HEK293 (cell line): ENCODE measurements around the gene C1orf94.

Experiments
- CTCF ChIA-PET: fragments of 350-600 bp; formaldehyde crosslinking; extraction: SDS; loops from one replicate; lab custom pipeline; 2021; ENCODE audit warnings: antibody characterized with exemption; lab: Yijun Ruan, JAX
- POLR2A ChIA-PET: fragments of 300-600 bp; formaldehyde crosslinking; extraction: SDS; loops from one replicate; lab custom pipeline; 2020; ENCODE audit warnings: antibody characterized with exemption, inconsistent platforms; lab: Yijun Ruan, JAX
- H3K27ac ChIP-seq: fragments of 200-500 bp; sonication (Bioruptor generic); 2 replicates; pipeline ENCODE4 v1.5.1; 2014; ENCODE audit warnings: low read depth, low read length, control low read depth, inconsistent platforms; ENCODE audit errors: extremely low read depth
- H3K36me3 ChIP-seq, 2 experiments: fragments of 200-500 bp in 1 of 2; sonication (Bioruptor generic) in 1 of 2; 1 replicate in 1 of 2; 2 replicates in 1 of 2; pipeline ENCODE4 v1.5.1; 2014 to 2017; ENCODE audit warnings: inconsistent platforms in 2 of 2, low read length in 2 of 2; ENCODE audit not compliant: control insufficient read depth in 2 of 2, insufficient read depth in 1 of 2
- H3K4me1 ChIP-seq: fragments of 200-500 bp; sonication (Bioruptor generic); 2 replicates; pipeline ENCODE4 v1.5.1; 2014; ENCODE audit warnings: mild to moderate bottlenecking, low read length, inconsistent platforms; ENCODE audit not compliant: control insufficient read depth, insufficient read depth
- H3K4me3 ChIP-seq: 2 replicates; pipeline ENCODE4 v1.5.1; 2011; ENCODE audit warnings: low read depth, mild to moderate bottlenecking, control low read depth, low read length, moderate library complexity
- H3K9me3 ChIP-seq: fragments of 200-500 bp; sonication (Bioruptor generic); 2 replicates; pipeline ENCODE4 v1.5.1; 2014; ENCODE audit warnings: low read depth, low read length, inconsistent platforms; ENCODE audit not compliant: control insufficient read depth, insufficient read depth
- FEZF1 ChIP-seq: fragments of 450-650 bp; formaldehyde crosslinking; IDR thresholded peaks from 2 replicates; pipeline ENCODE4 v1.5.1; 2016; ENCODE audit warnings: missing biosample characterization, missing genetic modification characterization
- GLIS2 ChIP-seq: fragments of 450-650 bp; formaldehyde crosslinking; IDR thresholded peaks from 2 replicates; pipeline ENCODE4 v1.5.1; 2016; ENCODE audit warnings: missing biosample characterization, missing genetic modification characterization
- HOXC10 ChIP-seq: sonication (generic); formaldehyde crosslinking; IDR thresholded peaks from 2 replicates; pipeline ENCODE4 v1.8.1; 2023; ENCODE audit warnings: mild to moderate bottlenecking, missing genetic modification reagents
- KLF10 ChIP-seq: fragments of 450-650 bp; IDR thresholded peaks from 2 replicates; pipeline ENCODE4 v1.5.1; 2018; ENCODE audit warnings: missing biosample characterization, mild to moderate bottlenecking, missing genetic modification characterization
- KLF7 ChIP-seq: fragments of 450-650 bp; formaldehyde crosslinking; IDR thresholded peaks from 2 replicates; pipeline ENCODE4 v1.5.1; 2016; ENCODE audit warnings: missing biosample characterization, missing genetic modification characterization, borderline replicate concordance
- MEIS1 ChIP-seq: sonication (generic); formaldehyde crosslinking; IDR thresholded peaks from 2 replicates; pipeline ENCODE4 v1.8.1; 2022; ENCODE audit warnings: missing genetic modification reagents, mild to moderate bottlenecking, borderline replicate concordance
- MZF1 ChIP-seq: fragments of 450-650 bp; formaldehyde crosslinking; IDR thresholded peaks from 2 replicates; pipeline ENCODE4 v1.5.1; 2017; ENCODE audit warnings: missing biosample characterization, missing genetic modification characterization, borderline replicate concordance
- PATZ1 ChIP-seq: fragments of 450-650 bp; formaldehyde crosslinking; IDR thresholded peaks from 2 replicates; pipeline ENCODE4 v1.5.1; 2016; ENCODE audit warnings: missing biosample characterization, missing genetic modification characterization
- PRDM2 ChIP-seq: fragments of 450-650 bp; formaldehyde crosslinking; IDR thresholded peaks from 2 replicates; pipeline ENCODE4 v1.5.1; 2016; ENCODE audit warnings: missing biosample characterization, missing genetic modification characterization, borderline replicate concordance
- SCRT2 ChIP-seq: fragments of 450-650 bp; formaldehyde crosslinking; IDR thresholded peaks from 2 replicates; pipeline ENCODE4 v1.5.1; 2016; ENCODE audit warnings: missing biosample characterization, missing genetic modification characterization
- SP2 ChIP-seq: fragments of 450-650 bp; formaldehyde crosslinking; IDR thresholded peaks from 2 replicates; pipeline ENCODE4 v1.5.1; 2016; ENCODE audit warnings: missing biosample characterization, missing genetic modification characterization
- ZNF112 ChIP-seq: fragments of 450-650 bp; formaldehyde crosslinking; IDR thresholded peaks from 2 replicates; pipeline ENCODE4 v1.5.0; 2017; ENCODE audit warnings: missing biosample characterization, missing genetic modification characterization
- ZNF24 ChIP-seq: fragments of 450-650 bp; formaldehyde crosslinking; IDR thresholded peaks from 2 replicates; pipeline ENCODE4 v1.5.1; 2016; ENCODE audit warnings: missing biosample characterization, missing genetic modification characterization
- ZNF311 ChIP-seq: fragments of 450-650 bp; formaldehyde crosslinking; IDR thresholded peaks from 2 replicates; pipeline ENCODE4 v1.5.1; 2017; ENCODE audit warnings: missing biosample characterization, missing genetic modification characterization, borderline replicate concordance
- ZNF37A ChIP-seq: fragments of 450-650 bp; IDR thresholded peaks from 2 replicates; pipeline ENCODE4 v1.5.1; 2018; ENCODE audit warnings: missing biosample characterization, missing genetic modification characterization
- ZNF521 ChIP-seq: fragments of 450-650 bp; formaldehyde crosslinking; IDR thresholded peaks from 2 replicates; pipeline ENCODE4 v1.5.1; 2017; ENCODE audit warnings: missing biosample characterization, mild to moderate bottlenecking, missing genetic modification characterization
- ZNF544 ChIP-seq: fragments of 450-650 bp; formaldehyde crosslinking; IDR thresholded peaks from 2 replicates; pipeline ENCODE4 v1.5.0; 2017; ENCODE audit warnings: missing biosample characterization, missing genetic modification characterization
- ZNF596 ChIP-seq: fragments of 450-650 bp; IDR thresholded peaks from 2 replicates; pipeline ENCODE4 v1.5.0; 2018; ENCODE audit warnings: missing biosample characterization, mild to moderate bottlenecking, missing genetic modification characterization, moderate library complexity
- ZNF610 ChIP-seq: fragments of 450-650 bp; formaldehyde crosslinking; IDR thresholded peaks from 2 replicates; pipeline ENCODE4 v1.5.1; 2016; ENCODE audit warnings: missing biosample characterization, missing genetic modification characterization, borderline replicate concordance
- ZNF621 ChIP-seq: fragments of 450-650 bp; formaldehyde crosslinking; IDR thresholded peaks from 2 replicates; pipeline ENCODE4 v1.5.1; 2017; ENCODE audit warnings: missing biosample characterization, missing genetic modification characterization
- ZNF639 ChIP-seq: fragments of 450-650 bp; formaldehyde crosslinking; IDR thresholded peaks from 2 replicates; pipeline ENCODE4 v1.5.1; 2016; ENCODE audit warnings: missing biosample characterization, missing genetic modification characterization
- ZXDB ChIP-seq: fragments of 450-650 bp; formaldehyde crosslinking; IDR thresholded peaks from 2 replicates; pipeline ENCODE4 v1.5.1; 2016; ENCODE audit warnings: missing biosample characterization, missing genetic modification characterization
- TF ChIP-seq, protein P1 (sequence below): fragments of 450-650 bp; formaldehyde crosslinking; IDR thresholded peaks from 2 replicates; pipeline ENCODE4 v1.5.1; 2016; ENCODE audit warnings: missing biosample characterization, missing genetic modification characterization, borderline replicate concordance

Gene C1orf94

GRCh38 chr1:34186741-34187494 lies 10.2 kb downstream of the C1orf94 start:
- TF ChIP-seq MZF1, result no peak
- TF ChIP-seq SCRT2 (tag by site-specific recombination), result no peak
- TF ChIP-seq ZXDB (tag by site-specific recombination), result no peak
- no peak for TF ChIP-seq HOXC10
- TF ChIP-seq PATZ1 (tag by site-specific recombination), result no peak
- TF ChIP-seq ZNF37A, result no peak
- no peak for TF ChIP-seq GLIS2 (tag by site-specific recombination)
- no peak for TF ChIP-seq SP2 (tag by site-specific recombination)
- no peak for TF ChIP-seq ZNF112 (tag by site-specific recombination)
- TF ChIP-seq ZNF311 (tag by site-specific recombination), result no peak
- no peak for TF ChIP-seq ZNF596 (tag by site-specific recombination)
- no peak for TF ChIP-seq FEZF1 (tag by site-specific recombination)
- TF ChIP-seq ZNF621 (tag by site-specific recombination), result no peak
- no peak for TF ChIP-seq KLF7
- Histone ChIP-seq H3K4me3 (no peak overlapping the region), H3K36me3 (no peaks in the 10 kb centered on the region), H3K4me1 (no peaks in the 10 kb centered on the region), H3K27ac (no peak overlapping the region), H3K9me3 (no peaks in the 10 kb centered on the region)
- ChIA-PET CTCF (no interaction called here), POLR2A (no interaction called here)

DNA sequence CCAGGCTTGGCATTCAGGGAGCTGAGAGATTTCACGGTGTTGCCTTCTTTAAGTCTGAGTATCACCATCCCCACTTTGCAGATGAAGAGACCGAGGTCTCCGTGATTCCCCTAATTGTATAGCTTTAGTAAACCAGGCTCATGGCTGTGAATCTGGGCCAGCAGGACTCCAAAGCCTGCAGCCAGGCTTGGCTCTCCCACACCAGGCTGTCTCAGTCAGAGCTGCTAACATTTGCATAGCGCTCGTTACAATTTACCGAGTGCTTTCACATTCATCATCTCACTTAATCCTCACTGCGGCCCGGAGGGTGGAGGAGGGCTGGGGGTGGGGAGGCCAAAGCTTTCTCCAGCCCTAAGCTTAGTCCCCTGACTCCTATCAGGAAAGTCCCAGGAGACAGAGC lies 11.7 kb downstream of the C1orf94 start:
- Histone ChIP-seq H3K4me1 (no peaks in the 10 kb centered on the region), H3K9me3 (no peaks in the 10 kb centered on the region), H3K36me3 (no peaks in the 10 kb centered on the region), H3K27ac (no peak overlapping the region), H3K4me3 (no peak overlapping the region)
- POLR2A ChIA-PET, result no interaction called here
- CTCF ChIA-PET, result interaction anchor here (0.7 kb wide), 1 partner anchor 19 kb away, joined by 3 read pairs; no protein-coding TSS in a partner anchor
- TF ChIP-seq PRDM2 (tag by site-specific recombination) (no peak), MEIS1 (CRISPR knock-in tag) (no peak), ZNF24 (tag by site-specific recombination) (no peak), ZNF639 (tag by site-specific recombination) (no peak), KLF10 (tag by site-specific recombination) (no peak), ZNF610 (tag by site-specific recombination) (no peak), ZNF521 (tag by site-specific recombination) (no peak), ZNF544 (no peak), SCRT2 (tag by site-specific recombination) (no peak)
- TF ChIP-seq, protein P1, sequence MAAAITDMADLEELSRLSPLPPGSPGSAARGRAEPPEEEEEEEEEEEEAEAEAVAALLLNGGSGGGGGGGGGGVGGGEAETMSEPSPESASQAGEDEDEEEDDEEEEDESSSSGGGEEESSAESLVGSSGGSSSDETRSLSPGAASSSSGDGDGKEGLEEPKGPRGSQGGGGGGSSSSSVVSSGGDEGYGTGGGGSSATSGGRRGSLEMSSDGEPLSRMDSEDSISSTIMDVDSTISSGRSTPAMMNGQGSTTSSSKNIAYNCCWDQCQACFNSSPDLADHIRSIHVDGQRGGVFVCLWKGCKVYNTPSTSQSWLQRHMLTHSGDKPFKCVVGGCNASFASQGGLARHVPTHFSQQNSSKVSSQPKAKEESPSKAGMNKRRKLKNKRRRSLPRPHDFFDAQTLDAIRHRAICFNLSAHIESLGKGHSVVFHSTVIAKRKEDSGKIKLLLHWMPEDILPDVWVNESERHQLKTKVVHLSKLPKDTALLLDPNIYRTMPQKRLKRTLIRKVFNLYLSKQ (tag by site-specific recombination), result no peak
